DOHH2 (cell line): ENCODE data around the gene TSHZ2.

Experiments used
- H3F3A ChIP-seq: fragments of 200-600 bp; sonication (generic), shearing (Covaris generic); 2 replicates; pipeline ENCODE4 v1.6.0; 2016; ENCODE audit warnings: antibody characterized with exemption, mild to moderate bottlenecking; ENCODE audit not compliant: control insufficient read depth, insufficient read depth
- H3K27ac ChIP-seq: fragments of 200-600 bp; sonication (generic); 2 replicates; pipeline ENCODE4 v1.5.1; 2014; ENCODE audit warnings: low read depth, mild to moderate bottlenecking, low read length, moderate library complexity
- H3K27me3 ChIP-seq: fragments of 200-600 bp; sonication (generic); 2 replicates; pipeline ENCODE4 v1.6.1; 2014; ENCODE audit warnings: mild to moderate bottlenecking, low read length, mixed read lengths; ENCODE audit not compliant: control insufficient read depth
- H3K36me3 ChIP-seq: fragments of 200-600 bp; sonication (generic); 2 replicates; pipeline ENCODE4 v1.6.1; 2014; ENCODE audit warnings: mild to moderate bottlenecking, low read length, moderate library complexity, mixed read lengths; ENCODE audit not compliant: control insufficient read depth
- H3K4me1 ChIP-seq: fragments of 200-600 bp; sonication (generic); 2 replicates; pipeline ENCODE4 v1.6.1; 2014; ENCODE audit warnings: mild to moderate bottlenecking, low read length, mixed read lengths; ENCODE audit not compliant: control insufficient read depth
- H3K4me2 ChIP-seq: fragments of 200-600 bp; sonication (generic); 2 replicates; pipeline ENCODE4 v1.6.0; 2014; ENCODE audit warnings: mild to moderate bottlenecking, low read length, moderate library complexity
- H3K4me3 ChIP-seq: fragments of 200-600 bp; sonication (generic); 2 replicates; pipeline ENCODE4 v1.5.1; 2014; ENCODE audit warnings: mild to moderate bottlenecking, low read length, mixed read lengths
- H3K79me2 ChIP-seq: fragments of 200-600 bp; sonication (generic); 2 replicates; pipeline ENCODE4 v1.6.1; 2014; ENCODE audit warnings: mild to moderate bottlenecking, low read length, mixed read lengths; ENCODE audit not compliant: control insufficient read depth
- H3K9me2 ChIP-seq: fragments of 200-600 bp; sonication (generic); replicated peaks from 2 replicates; pipeline ENCODE4 v1.6.1; 2014; ENCODE audit warnings: mild to moderate bottlenecking, low read length, mixed read lengths; ENCODE audit not compliant: control insufficient read depth
- H3K9me3 ChIP-seq: fragments of 200-600 bp; sonication (generic); 2 replicates; pipeline ENCODE4 v1.6.1; 2014; ENCODE audit warnings: antibody characterized with exemption, low read length, mixed read lengths; ENCODE audit not compliant: control insufficient read depth, insufficient read depth
- H4K20me1 ChIP-seq: fragments of 200-600 bp; sonication (generic); 2 replicates; pipeline ENCODE4 v1.6.0; 2014; ENCODE audit warnings: low read depth, mild to moderate bottlenecking, antibody characterized with exemption, low read length, moderate library complexity; ENCODE audit not compliant: control insufficient read depth, insufficient read depth
- CTCF ChIP-seq: fragments of 200-600 bp; sonication (generic); IDR thresholded peaks from one replicate; pipeline ENCODE4 v1.5.1; 2014; ENCODE audit warnings: antibody characterized with exemption, mild to moderate bottlenecking, low read depth, low read length; ENCODE audit not compliant: poor library complexity, severe bottlenecking
- EZH2phosphoT487 ChIP-seq: fragments of 200-600 bp; sonication (generic); IDR thresholded peaks from 2 replicates; pipeline ENCODE4 v1.6.1; 2017; ENCODE audit warnings: borderline replicate concordance, mild to moderate bottlenecking, antibody characterized with exemption, low read length, moderate library complexity, mixed read lengths

Gene TSHZ2

GRCh38 chr20:53490620-53491019 is 518.5 kb downstream of the TSHZ2 start:
- no peaks in the 10 kb centered on the region for H3K9me2 ChIP-seq
- no peak overlapping the region for H3K27ac ChIP-seq
- no peaks in the 10 kb centered on the region for H4K20me1 ChIP-seq
- no peaks in the 10 kb centered on the region for H3K36me3 ChIP-seq
- no peaks in the 10 kb centered on the region for H3K9me3 ChIP-seq
- H3F3A ChIP-seq = no peaks in the 10 kb centered on the region
- no peaks in the 10 kb centered on the region for H3K79me2 ChIP-seq
- H3K4me2 ChIP-seq = no peak overlapping the region
- TF ChIP-seq EZH2phosphoT487 (no peak), CTCF (no peak)
- H3K4me3 ChIP-seq = no peak overlapping the region
- no peaks in the 10 kb centered on the region for H3K4me1 ChIP-seq
- peaks cover 6% of the 10 kb centered on the region; the same call in 1 of the 2 replicates for H3K27me3 ChIP-seq

GRCh38 chr20:53491462-53491861 is 519.3 kb downstream of the TSHZ2 start:
- Histone ChIP-seq H3K36me3 (no peaks in the 10 kb centered on the region), H4K20me1 (no peaks in the 10 kb centered on the region), H3K9me3 (no peaks in the 10 kb centered on the region), H3K4me1 (no peaks in the 10 kb centered on the region), H3K79me2 (no peaks in the 10 kb centered on the region), H3K4me2 (no peak overlapping the region), H3K9me2 (no peaks in the 10 kb centered on the region), H3K27ac (no peak overlapping the region), H3K4me3 (no peak overlapping the region), H3F3A (no peaks in the 10 kb centered on the region), H3K27me3 (peaks cover 6% of the 10 kb centered on the region; the same call in 1 of the 2 replicates)
- TF ChIP-seq CTCF (no peak), EZH2phosphoT487 (no peak)

GRCh38 chr20:53492212-53492611 is 520.1 kb downstream of the TSHZ2 start:
- Histone ChIP-seq H3K4me1 (no peaks in the 10 kb centered on the region), H3F3A (no peaks in the 10 kb centered on the region), H3K9me2 (no peaks in the 10 kb centered on the region), H3K4me3 (no peak overlapping the region), H3K4me2 (no peak overlapping the region), H3K36me3 (no peaks in the 10 kb centered on the region), H4K20me1 (no peaks in the 10 kb centered on the region), H3K9me3 (no peaks in the 10 kb centered on the region), H3K27me3 (peaks cover 6% of the 10 kb centered on the region; the same call in 1 of the 2 replicates), H3K79me2 (no peaks in the 10 kb centered on the region), H3K27ac (no peak overlapping the region)
- TF ChIP-seq CTCF = no peak
- no peak for TF ChIP-seq EZH2phosphoT487

GRCh38 chr20:53493311-53493857 is 521.2 kb downstream of the TSHZ2 start:
- Histone ChIP-seq H3K36me3 (no peaks in the 10 kb centered on the region), H3K27me3 (peaks cover 6% of the 10 kb centered on the region; the same call in 1 of the 2 replicates), H3K27ac (no peak overlapping the region), H3K4me2 (no peak overlapping the region), H3K79me2 (no peaks in the 10 kb centered on the region), H3F3A (no peaks in the 10 kb centered on the region), H3K4me1 (no peaks in the 10 kb centered on the region), H3K4me3 (no peak overlapping the region), H4K20me1 (no peaks in the 10 kb centered on the region), H3K9me2 (no peaks in the 10 kb centered on the region), H3K9me3 (no peaks in the 10 kb centered on the region)
- TF ChIP-seq CTCF (no peak), EZH2phosphoT487 (no peak)
